ENCODE data around the gene PPDPF.

PPDPF gene

DNA sequence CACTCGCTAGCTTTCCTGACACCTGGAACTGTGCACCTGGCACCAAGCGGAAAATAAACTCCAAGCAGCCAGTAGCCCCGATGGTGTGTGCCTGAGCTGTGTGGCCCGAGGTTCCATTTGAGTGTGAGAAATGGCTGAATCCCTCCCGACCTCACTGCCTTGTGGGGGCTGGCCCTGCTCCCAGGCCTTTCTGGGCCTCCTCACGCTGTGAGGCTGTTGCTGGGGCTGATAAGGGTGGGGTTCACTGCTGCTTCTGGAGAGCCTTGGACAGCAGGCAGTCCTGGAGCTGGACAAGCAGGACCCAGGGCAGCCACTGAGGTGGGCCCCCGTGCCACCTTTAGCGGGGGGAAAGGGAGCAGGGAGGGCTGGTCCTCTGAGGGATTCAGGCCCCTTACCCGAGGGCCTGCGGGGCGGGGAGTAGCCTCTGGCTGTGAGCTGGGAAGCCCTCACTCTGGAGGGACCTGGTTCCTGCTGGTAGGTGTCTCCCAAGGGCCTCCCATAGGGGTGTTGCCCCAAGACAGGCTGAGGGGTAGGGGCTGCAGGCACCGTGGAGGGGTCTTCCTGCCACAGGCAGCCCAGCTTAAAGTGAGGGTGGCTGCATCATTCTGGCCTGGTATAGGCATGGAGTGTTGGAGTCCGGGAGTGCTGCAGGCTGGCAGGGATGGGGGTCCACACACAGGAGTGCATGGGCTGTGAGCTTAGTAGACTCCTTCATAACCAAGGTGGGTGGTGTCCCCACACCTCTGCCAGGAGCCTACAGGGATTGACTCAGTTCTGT lies 1.7 kb downstream of the PPDPF start:
- DNase-seq (ENCODE audit: low spot score) = no peak

GRCh38 chr20:63522981-63523611 lies 2.5 kb downstream of the PPDPF start:
- no peak for DNase-seq (ENCODE audit: low spot score)

- DNase-seq (ENCODE audit: low spot score) = no peak
Measured at GRCh38 chr20:63525185-63525584, 4.6 kb downstream of the PPDPF start.

GRCh38 chr20:63525971-63526370 lies 5.4 kb downstream of the PPDPF start:
- no peak for DNase-seq (ENCODE audit: low spot score)

- no peak for DNase-seq (ENCODE audit: low spot score)
Measured at GRCh38 chr20:63527184-63527583, 6.6 kb downstream of the PPDPF start.

DNA sequence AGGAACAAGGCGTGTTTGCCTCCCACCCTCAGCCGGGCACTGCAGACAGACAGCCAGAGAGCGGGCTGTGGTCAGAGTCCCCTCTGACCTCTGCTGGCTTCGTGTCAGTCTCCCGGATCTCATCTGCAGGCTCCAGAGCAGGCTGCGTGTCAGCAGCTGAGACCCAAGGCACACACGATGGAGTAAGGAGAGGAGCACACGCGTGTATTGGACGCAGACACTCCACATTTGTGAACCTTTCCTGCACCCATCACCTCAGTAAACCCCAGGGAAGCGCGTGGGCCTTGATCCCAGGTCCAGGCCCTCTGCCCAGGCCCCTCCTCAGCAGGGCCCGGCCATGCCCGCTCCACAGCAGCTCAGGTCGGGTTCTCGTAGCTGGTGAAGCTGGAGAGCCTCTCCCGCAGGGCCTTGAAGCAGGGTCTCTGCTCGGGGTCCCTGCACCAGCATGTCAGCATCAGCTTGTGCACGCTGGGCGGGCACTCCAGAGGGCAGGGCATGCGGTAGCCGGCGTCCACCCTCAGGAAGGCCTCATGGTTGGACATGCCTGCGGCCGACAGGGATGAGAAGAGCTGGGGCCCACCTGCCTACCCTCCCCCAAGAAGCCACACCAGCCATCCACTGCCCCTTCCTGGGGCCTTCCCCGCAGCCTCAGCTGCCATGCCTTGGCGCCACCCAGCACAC lies 8.8 kb downstream of the PPDPF start:
- no peak for DNase-seq (ENCODE audit: low spot score)

GRCh38 chr20:63529861-63530787 lies 9.6 kb downstream of the PPDPF start:
- no peak for DNase-seq (ENCODE audit: low spot score)

GRCh38 chr20:63530788-63531160 lies 10.2 kb downstream of the PPDPF start:
- no peak for DNase-seq (ENCODE audit: low spot score)

DNA sequence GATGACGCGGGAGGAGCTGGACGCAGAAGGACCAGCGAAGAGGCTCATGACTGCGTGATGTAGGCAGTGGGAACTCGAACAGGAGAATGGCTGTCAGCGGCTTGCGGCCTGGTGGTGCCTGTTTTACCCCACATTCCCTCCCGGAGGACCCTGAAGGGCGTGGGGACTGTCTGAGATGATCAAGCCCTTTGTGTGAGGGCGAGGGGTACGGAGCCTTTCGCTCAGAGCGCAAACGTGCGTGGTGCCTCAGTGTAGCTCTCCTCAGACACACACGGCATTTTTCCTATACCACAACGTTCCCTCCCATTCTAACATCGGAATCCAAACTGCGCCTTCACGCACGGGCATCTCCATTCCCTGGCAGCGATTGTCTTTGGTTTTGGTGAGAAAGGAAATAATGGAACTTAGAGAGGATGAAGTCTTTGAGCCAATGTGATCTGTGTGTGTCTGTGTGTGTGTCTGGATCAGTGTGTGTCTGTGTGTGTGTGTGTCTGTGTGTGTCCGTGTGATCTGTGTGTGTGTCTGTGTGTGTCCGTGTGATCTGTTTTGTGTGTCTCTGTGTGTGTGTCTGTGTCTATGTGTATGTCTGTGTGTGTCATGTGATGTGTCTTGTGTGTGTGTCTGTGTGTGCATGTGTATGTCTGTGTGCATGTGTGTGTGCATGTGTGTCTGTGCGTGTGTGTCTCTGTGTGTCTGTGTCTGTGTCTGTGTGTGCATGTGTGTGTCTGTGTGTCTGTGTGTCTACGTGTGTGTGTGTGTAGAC lies 11.3 kb downstream of the PPDPF start:
- DNase-seq (ENCODE audit: low spot score) = no peak

DNA sequence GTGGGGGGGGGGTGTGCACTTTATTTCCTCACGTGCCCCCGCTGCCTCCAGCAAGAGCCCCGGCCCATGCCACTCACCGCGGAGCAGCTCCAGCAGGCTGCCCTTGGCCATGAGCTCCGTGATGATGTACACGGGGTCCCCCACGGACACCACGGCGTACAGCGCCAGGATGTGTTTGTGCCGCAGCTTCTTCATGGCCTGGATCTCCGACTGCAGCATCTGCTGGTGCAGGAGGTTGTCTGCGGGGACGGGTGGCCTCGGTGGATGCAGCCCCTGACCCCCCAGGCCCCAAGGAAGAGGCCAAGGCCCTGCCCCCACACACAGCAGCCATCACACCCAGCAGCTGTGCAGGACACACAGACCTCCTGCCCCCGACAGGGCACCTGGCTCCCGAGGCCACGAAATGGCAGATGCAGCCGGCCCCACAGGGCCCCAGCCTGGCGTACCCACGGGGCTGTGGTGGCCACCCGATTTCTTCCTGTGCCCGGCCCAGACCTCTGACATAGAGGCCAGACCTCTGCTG lies 11.9 kb downstream of the PPDPF start:
- no peak for DNase-seq (ENCODE audit: low spot score)

DNA sequence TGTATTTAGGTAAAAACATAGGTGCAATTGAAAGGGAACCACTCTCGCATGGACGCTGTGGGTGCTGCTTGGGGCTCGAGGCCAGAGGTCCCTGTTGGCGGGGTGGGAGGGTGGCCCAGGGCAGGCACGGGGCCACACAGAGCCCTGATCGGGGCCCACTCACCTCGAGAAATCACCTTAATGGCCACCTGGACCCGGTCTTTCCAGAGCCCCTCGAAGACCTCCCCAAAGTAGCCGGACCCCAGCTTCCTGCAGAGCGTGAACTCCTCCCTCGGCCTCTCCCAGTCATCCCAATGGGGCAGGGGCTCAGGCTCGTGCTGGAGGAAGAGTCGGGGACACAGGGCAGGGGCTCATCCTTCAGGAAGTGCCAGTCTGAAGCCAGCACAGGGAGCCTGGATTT lies 12.8 kb downstream of the PPDPF start:
- no peak for DNase-seq (ENCODE audit: low spot score)

- no peak for DNase-seq (ENCODE audit: low spot score)
Measured at GRCh38 chr20:63533871-63534393, 13.4 kb downstream of the PPDPF start.

DNA sequence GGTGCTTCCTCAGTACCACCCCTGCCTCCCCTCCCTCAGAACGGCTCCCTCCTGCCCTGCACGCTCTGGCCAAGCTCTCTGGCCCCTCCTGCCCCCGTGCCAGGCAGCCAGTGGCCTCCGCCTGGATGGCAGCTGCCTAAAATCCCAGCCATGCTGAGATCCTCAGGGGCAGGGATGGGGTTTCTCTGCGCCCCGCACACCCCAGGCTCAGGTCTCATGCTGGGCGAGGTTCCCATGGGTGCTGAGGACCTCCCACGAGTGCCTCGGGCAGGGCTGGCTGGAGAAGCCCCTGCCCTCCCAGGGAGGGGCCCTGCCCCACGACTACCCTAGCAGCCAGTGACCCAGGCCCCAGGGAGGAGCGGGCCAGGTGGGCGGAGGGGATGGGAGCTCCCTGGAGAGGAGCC lies 13.9 kb downstream of the PPDPF start:
- no peak for DNase-seq (ENCODE audit: low spot score)

GRCh38 chr20:63534831-63535651 lies 14.5 kb downstream of the PPDPF start:
- no peak for DNase-seq (ENCODE audit: low spot score)

DNA sequence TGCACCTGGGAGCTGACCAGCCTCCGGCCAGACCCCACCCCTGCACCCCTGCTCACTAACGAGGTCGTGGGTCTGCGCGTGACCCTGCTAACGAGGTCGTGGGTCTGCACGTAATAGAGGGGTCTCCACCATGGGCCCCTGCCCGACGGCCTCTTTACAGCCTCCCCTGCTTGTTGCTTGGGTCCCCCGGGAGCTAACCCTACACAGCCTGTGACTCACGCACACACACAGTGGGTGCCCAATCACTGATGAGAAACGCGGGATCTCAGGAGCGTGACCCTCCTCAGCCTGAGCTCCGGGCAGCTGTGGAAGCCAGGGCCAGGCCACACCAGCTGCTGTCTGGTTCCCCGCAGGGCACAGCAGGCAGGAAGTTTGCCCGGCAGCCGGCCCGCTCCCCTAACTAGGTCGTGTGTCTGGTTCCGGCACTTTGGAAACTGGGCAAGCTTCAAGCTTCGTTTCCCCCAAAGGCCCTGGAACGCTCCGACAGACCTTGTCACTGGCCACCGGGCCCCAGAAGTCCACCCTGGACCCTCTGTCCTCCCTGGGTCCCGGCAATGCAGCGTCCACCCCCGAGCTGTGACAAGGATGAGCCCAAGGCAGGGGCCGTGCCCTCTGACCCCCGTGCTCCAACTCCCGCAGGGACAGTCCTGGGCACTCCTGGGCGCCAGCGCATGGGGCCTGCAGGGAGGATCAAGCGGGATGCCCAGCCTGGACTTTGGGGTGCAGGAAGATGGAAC lies 15.8 kb downstream of the PPDPF start:
- DNase-seq (ENCODE audit: low spot score) = no peak

DNA sequence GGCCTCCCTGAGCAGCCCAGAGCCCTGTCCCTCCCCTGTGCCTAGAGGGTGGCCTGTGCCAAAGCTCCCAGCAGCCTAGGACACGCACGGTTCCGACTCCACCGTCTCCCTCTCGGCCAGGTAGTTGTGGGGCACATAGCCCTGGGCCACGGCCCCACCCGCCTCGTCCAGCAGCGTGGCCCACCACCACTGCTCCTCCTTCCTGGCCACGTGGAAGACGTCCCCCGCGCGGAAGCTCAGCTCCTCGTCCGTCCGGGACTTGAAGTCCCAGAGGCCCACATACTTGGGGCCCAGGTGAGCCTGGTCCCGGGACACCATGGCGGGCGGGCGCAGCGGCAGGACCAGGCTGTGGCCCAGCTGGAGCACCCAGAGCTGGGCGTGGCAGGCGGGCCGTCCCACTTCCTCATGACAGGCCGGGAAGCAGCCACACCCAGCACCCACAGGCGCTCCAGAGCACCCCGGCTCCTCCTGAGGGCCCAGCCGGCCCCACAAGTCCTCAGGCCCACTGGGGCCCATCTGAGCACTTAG lies 16.5 kb downstream of the PPDPF start, which contains the start of gene PTK6:
Gene PTK6, minus strand, starts transcription at position 380 of the 528 bp plus-strand sequence. Its CDS starts 62 bp downstream, at position 318.
- peak; percentile 9 for DNase-seq (ENCODE audit: low spot score)

GRCh38 chr20:63537525-63538203 lies 17.1 kb downstream of the PPDPF start:
- peak; percentile 79 for DNase-seq (ENCODE audit: low spot score)
